GM18867 (cell line): ENCODE measurements around the gene LLGL2.

Source experiments
- ATAC-seq: cut with Tn5 transposase; IDR thresholded peaks from one replicate; pipeline ENCODE4 v1.9.1; 2021; ENCODE audit warnings: mild to moderate bottlenecking, moderate library complexity; ENCODE audit not compliant: unreplicated experiment

Gene LLGL2

GRCh38 chr17:75492555-75493168 lies 32.8 kb upstream of the LLGL2 start:
- no peak for ATAC-seq

GRCh38 chr17:75493476-75494129 lies 31.9 kb upstream of the LLGL2 start:
- no peak for ATAC-seq

GRCh38 chr17:75494326-75494877 lies 31.1 kb upstream of the LLGL2 start:
- no peak for ATAC-seq

- ATAC-seq = no peak
These were observed 29.5 kb upstream of the LLGL2 start for GRCh38 chr17:75496005-75496404.

GRCh38 chr17:75498039-75498725 lies 27.3 kb upstream of the LLGL2 start:
- ATAC-seq = no peak

GRCh38 chr17:75498726-75499213 lies 26.7 kb upstream of the LLGL2 start:
- ATAC-seq = no peak

- no peak for ATAC-seq
These were observed 26.0 kb upstream of the LLGL2 start for GRCh38 chr17:75499313-75500022.

GRCh38 chr17:75500419-75501216 lies 24.9 kb upstream of the LLGL2 start:
- no peak for ATAC-seq

- no peak for ATAC-seq
These were observed 24.0 kb upstream of the LLGL2 start for GRCh38 chr17:75501378-75502071.

GRCh38 chr17:75502072-75502720 lies 23.3 kb upstream of the LLGL2 start:
- no peak for ATAC-seq

GRCh38 chr17:75502721-75503329 lies 22.7 kb upstream of the LLGL2 start:
- no peak for ATAC-seq

- no peak for ATAC-seq
These were observed 22.1 kb upstream of the LLGL2 start for GRCh38 chr17:75503337-75503950.

- ATAC-seq = no peak
These were observed 21.5 kb upstream of the LLGL2 start for GRCh38 chr17:75503976-75504346.

- ATAC-seq = no peak
These were observed 20.9 kb upstream of the LLGL2 start for GRCh38 chr17:75504347-75505151.

- ATAC-seq = no peak
These were observed 20.4 kb upstream of the LLGL2 start for GRCh38 chr17:75505152-75505409.

GRCh38 chr17:75505640-75506039 lies 19.9 kb upstream of the LLGL2 start:
- no peak for ATAC-seq

- no peak for ATAC-seq
These were observed 19.4 kb upstream of the LLGL2 start for GRCh38 chr17:75506134-75506533.

- ATAC-seq = no peak
These were observed 18.6 kb upstream of the LLGL2 start for GRCh38 chr17:75506888-75507287.
